Activated CD4-positive, alpha-beta T cell treated with anti-CD3 and anti-CD28 coated beads, Interleukin-2, amount 10 ng/mL, durations not matched to agents 7 days and 5 days (primary cell): ENCODE data around the gene RAB31. TPM values are rescaled to one million over a fixed set of nuclear protein-coding genes. Genes with fewer than 3 reads are reported as not detected.

Experiments
- CTCF ChIA-PET: fragments of 350-600 bp; sonication (Branson Sonifier 250); formaldehyde crosslinking; loops from one replicate; lab custom pipeline; 2021; ENCODE audit warnings: antibody characterized with exemption; lab: Charles Lee
- POLR2A ChIA-PET: fragments of 350-600 bp; sonication (Branson Sonifier 250); formaldehyde crosslinking; loops from one replicate; lab custom pipeline; 2021; ENCODE audit warnings: antibody characterized with exemption; lab: Charles Lee
- DNase-seq: peaks from one replicate; pipeline ENCODE4 v3.0.0-alpha.2; 2020
- H3K27ac Mint-ChIP-seq: one replicate; pipeline ENCODE4 v1.8.0; 2021; ENCODE audit warnings: mild to moderate bottlenecking, moderate library complexity, mixed read lengths
- H3K27me3 Mint-ChIP-seq: one replicate; pipeline ENCODE4 v1.8.0; 2021; ENCODE audit warnings: mixed read lengths
- H3K36me3 Mint-ChIP-seq: one replicate; pipeline ENCODE4 v1.8.0; 2021; ENCODE audit warnings: low read depth, mixed read lengths
- H3K4me1 Mint-ChIP-seq: one replicate; pipeline ENCODE4 v1.8.0; 2021; ENCODE audit warnings: mixed read lengths
- H3K4me3 Mint-ChIP-seq: one replicate; pipeline ENCODE4 v1.8.0; 2021; ENCODE audit warnings: mild to moderate bottlenecking, moderate library complexity, mixed read lengths
- H3K9me3 Mint-ChIP-seq: one replicate; pipeline ENCODE4 v1.8.0; 2021; ENCODE audit warnings: mixed read lengths
- total RNA-seq, 2 experiments: library from RNA; stranded (reverse); gene quantifications; one replicate each; pipeline ENCODE4 v1.2.3, GENCODE V29; 2021

RAB31 gene
- total RNA-seq, 2 experiments from 2014 or later = 0.92 to 1.3 TPM

- CTCF ChIA-PET = no interaction called here
- no peaks in the 10 kb centered on the region for H3K4me1 Mint-ChIP-seq
- peaks cover 3% of the 10 kb centered on the region for H3K27me3 Mint-ChIP-seq
- POLR2A ChIA-PET = no interaction called here
- DNase-seq = no peak
- no peaks in the 10 kb centered on the region for H3K36me3 Mint-ChIP-seq
- H3K9me3 Mint-ChIP-seq = no peaks in the 10 kb centered on the region
- H3K4me3 Mint-ChIP-seq = no peak overlapping the region
- no peak overlapping the region for H3K27ac Mint-ChIP-seq
Measured at GRCh38 chr18:9803698-9804516, 95.8 kb downstream of the RAB31 start.

GRCh38 chr18:9804517-9805104, 96.5 kb downstream of the RAB31 start:
- H3K27me3 Mint-ChIP-seq = peaks cover 3% of the 10 kb centered on the region
- POLR2A ChIA-PET = no interaction called here

GRCh38 chr18:9806905-9807304, 98.8 kb downstream of the RAB31 start:
- ChIA-PET CTCF (no interaction called here), POLR2A (no interaction called here)
- DNase-seq = no peak
- H3K9me3 Mint-ChIP-seq = no peaks in the 10 kb centered on the region
- H3K4me1 Mint-ChIP-seq = no peaks in the 10 kb centered on the region
- H3K36me3 Mint-ChIP-seq = no peaks in the 10 kb centered on the region
- peaks cover under 1% of the 10 kb centered on the region for H3K27me3 Mint-ChIP-seq
- no peak overlapping the region for H3K4me3 Mint-ChIP-seq
- H3K27ac Mint-ChIP-seq = no peak overlapping the region

More at GRCh38 chr18:9804517-9805104, 96.5 kb downstream of the RAB31 start:
- CTCF ChIA-PET = no interaction called here
- Mint-ChIP-seq H3K27ac (no peak overlapping the region), H3K9me3 (no peaks in the 10 kb centered on the region), H3K36me3 (no peaks in the 10 kb centered on the region), H3K4me1 (no peaks in the 10 kb centered on the region), H3K4me3 (no peak overlapping the region)
- no peak for DNase-seq

GRCh38 chr18:9808295-9809241, 100.5 kb downstream of the RAB31 start:
- Mint-ChIP-seq H3K4me1 (no peaks in the 10 kb centered on the region), H3K27ac (no peak overlapping the region), H3K36me3 (no peaks in the 10 kb centered on the region), H3K9me3 (no peaks in the 10 kb centered on the region), H3K27me3 (peaks cover 2% of the 10 kb centered on the region), H3K4me3 (no peak overlapping the region)
- POLR2A ChIA-PET = no interaction called here
- CTCF ChIA-PET = no interaction called here
- no peak for DNase-seq

- DNase-seq = no peak
- no peak overlapping the region for H3K4me3 Mint-ChIP-seq
- peaks cover 2% of the 10 kb centered on the region for H3K27me3 Mint-ChIP-seq
- no peak overlapping the region for H3K27ac Mint-ChIP-seq
- no peaks in the 10 kb centered on the region for H3K36me3 Mint-ChIP-seq
- POLR2A ChIA-PET = no interaction called here
- no peaks in the 10 kb centered on the region for H3K4me1 Mint-ChIP-seq
- H3K9me3 Mint-ChIP-seq = no peaks in the 10 kb centered on the region
- CTCF ChIA-PET = no interaction called here
Measured at GRCh38 chr18:9809697-9810096, 101.6 kb downstream of the RAB31 start.

DNA sequence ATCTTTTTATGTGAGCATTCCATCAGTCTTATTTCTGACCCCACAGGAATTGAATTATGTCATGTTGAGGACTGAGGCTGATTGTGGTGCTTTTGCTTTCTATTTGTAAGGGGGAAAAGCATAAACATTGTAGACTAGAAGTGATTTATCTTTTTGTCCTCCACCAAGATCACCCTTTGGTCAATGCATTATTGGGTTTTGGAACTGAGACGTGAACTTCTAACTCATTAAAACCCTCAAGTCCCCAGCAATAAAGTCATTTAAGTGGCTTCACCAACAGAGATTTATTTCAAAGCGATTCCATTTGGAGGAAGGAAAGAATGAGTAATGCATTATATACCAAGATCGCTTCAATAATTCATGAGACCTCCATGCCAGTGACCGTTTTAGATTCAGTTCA, 102.2 kb downstream of the RAB31 start:
- ChIA-PET CTCF (no interaction called here), POLR2A (no interaction called here)
- H3K27me3 Mint-ChIP-seq = peaks cover 2% of the 10 kb centered on the region
- H3K36me3 Mint-ChIP-seq = no peaks in the 10 kb centered on the region
- H3K9me3 Mint-ChIP-seq = no peaks in the 10 kb centered on the region
- no peak overlapping the region for H3K4me3 Mint-ChIP-seq
- no peak overlapping the region for H3K27ac Mint-ChIP-seq
- no peak for DNase-seq
- H3K4me1 Mint-ChIP-seq = no peaks in the 10 kb centered on the region

DNA sequence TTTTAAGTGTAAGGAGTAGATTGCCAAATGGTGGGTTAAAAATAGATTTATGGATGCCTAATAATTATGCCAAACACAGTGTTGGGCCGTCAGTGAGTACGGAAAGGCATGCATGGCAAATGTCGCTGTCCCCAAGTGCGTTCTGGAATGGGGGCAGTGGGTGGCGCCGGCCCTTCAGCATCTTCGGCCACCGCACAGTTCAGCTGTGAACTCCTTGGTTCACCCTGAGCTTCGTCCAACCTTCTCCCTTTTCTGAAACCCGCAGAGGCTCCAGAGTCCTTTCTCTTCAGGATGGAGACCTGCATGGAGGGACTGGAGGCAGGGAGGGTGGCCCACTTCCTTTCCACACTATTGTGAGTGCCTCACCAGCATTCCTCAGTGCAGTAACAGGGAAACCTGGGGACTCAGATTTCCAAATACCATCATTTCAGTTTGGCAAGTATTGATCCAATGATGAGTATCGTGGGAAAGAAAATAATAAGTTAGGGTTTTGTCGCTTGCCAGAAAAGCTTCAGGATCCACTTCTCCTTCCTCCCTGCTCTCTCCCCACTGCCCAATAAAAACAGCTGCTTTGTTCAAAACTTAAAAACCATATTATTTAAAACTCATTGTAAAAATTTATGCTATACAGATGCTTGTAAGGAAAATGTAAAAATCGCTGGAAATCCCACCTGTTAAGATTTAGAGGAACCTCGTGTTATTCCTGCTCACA, 103.0 kb downstream of the RAB31 start:
- Mint-ChIP-seq H3K27me3 (peaks cover 2% of the 10 kb centered on the region), H3K27ac (no peak overlapping the region), H3K9me3 (no peaks in the 10 kb centered on the region), H3K4me3 (no peak overlapping the region), H3K4me1 (no peaks in the 10 kb centered on the region), H3K36me3 (no peaks in the 10 kb centered on the region)
- DNase-seq = no peak
- POLR2A ChIA-PET = no interaction called here
- CTCF ChIA-PET = no interaction called here

DNA sequence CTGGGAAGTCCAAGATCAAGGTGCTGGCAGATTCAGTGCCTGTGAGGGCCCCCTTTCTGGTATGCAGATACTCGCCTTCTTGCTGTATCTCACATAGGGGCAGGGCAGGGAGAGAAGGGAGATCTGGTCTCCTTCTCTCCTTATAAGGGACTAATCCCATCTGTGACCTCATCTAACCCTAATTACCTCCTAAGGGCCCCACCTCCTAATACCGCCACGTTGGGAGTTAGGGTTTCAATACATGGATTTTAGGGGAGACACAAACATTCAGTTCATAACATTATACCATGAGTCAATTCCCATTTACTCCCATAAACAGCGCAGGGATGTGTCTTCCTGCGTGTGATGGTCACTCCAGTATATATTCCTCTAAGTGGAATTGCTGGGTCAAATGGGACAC, 103.9 kb downstream of the RAB31 start:
- H3K27me3 Mint-ChIP-seq = peaks cover 2% of the 10 kb centered on the region
- ChIA-PET POLR2A (no interaction called here), CTCF (no interaction called here)
- no peak for DNase-seq
- H3K4me3 Mint-ChIP-seq = no peak overlapping the region
- H3K27ac Mint-ChIP-seq = no peak overlapping the region
- H3K36me3 Mint-ChIP-seq = no peaks in the 10 kb centered on the region
- H3K4me1 Mint-ChIP-seq = no peaks in the 10 kb centered on the region
- H3K9me3 Mint-ChIP-seq = no peaks in the 10 kb centered on the region

GRCh38 chr18:9814431-9814830, 106.3 kb downstream of the RAB31 start:
- H3K4me1 Mint-ChIP-seq = no peaks in the 10 kb centered on the region
- peaks cover 11% of the 10 kb centered on the region for H3K27me3 Mint-ChIP-seq
- H3K36me3 Mint-ChIP-seq = no peaks in the 10 kb centered on the region
- CTCF ChIA-PET = no interaction called here
- no peak for DNase-seq
- no peak overlapping the region for H3K4me3 Mint-ChIP-seq
- no peak overlapping the region for H3K27ac Mint-ChIP-seq
- H3K9me3 Mint-ChIP-seq = no peaks in the 10 kb centered on the region
- POLR2A ChIA-PET = no interaction called here

- H3K36me3 Mint-ChIP-seq = no peaks in the 10 kb centered on the region
- no peak overlapping the region for H3K4me3 Mint-ChIP-seq
- no peaks in the 10 kb centered on the region for H3K4me1 Mint-ChIP-seq
- ChIA-PET CTCF (no interaction called here), POLR2A (no interaction called here)
- no peaks in the 10 kb centered on the region for H3K9me3 Mint-ChIP-seq
- DNase-seq = no peak
- peaks cover 16% of the 10 kb centered on the region for H3K27me3 Mint-ChIP-seq
- no peak overlapping the region for H3K27ac Mint-ChIP-seq
Measured at GRCh38 chr18:9817286-9817685, 109.2 kb downstream of the RAB31 start.

DNA sequence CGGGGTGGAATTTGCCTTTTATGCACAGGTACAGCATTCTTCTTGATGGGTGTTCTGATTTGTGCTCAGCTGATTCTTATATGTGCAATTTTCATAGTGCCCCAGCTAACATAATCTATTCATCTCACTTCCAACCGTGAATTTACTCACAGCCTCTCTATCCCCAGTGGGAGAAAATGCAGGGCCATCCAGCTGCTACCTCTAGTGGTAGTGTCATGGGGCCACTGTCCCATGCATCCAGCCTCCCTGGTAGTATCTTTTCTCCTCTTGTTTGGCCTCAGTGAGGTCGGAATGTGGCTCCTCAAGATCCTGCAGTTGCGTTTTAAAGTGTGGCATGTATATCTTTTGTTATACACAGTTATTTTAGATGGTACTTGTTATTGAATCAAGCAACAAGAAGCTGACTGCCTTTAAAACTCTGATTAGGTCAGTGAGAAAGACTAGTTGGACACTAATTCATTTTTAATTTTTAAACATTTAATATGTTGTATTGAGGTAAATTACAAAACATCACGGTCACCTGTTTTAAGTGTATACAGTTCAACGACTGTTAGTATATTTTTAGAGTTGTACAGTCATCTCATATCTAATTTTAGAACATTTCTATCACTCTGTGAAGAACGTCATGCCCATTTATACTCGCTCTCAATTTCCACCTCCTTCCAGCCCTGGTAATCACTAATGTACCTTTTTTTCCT, 109.8 kb downstream of the RAB31 start:
- no peaks in the 10 kb centered on the region for H3K4me1 Mint-ChIP-seq
- POLR2A ChIA-PET = no interaction called here
- CTCF ChIA-PET = no interaction called here
- peaks cover 16% of the 10 kb centered on the region for H3K27me3 Mint-ChIP-seq
- no peak overlapping the region for H3K4me3 Mint-ChIP-seq
- no peak overlapping the region for H3K27ac Mint-ChIP-seq
- no peaks in the 10 kb centered on the region for H3K36me3 Mint-ChIP-seq
- H3K9me3 Mint-ChIP-seq = no peaks in the 10 kb centered on the region
- no peak for DNase-seq

DNA sequence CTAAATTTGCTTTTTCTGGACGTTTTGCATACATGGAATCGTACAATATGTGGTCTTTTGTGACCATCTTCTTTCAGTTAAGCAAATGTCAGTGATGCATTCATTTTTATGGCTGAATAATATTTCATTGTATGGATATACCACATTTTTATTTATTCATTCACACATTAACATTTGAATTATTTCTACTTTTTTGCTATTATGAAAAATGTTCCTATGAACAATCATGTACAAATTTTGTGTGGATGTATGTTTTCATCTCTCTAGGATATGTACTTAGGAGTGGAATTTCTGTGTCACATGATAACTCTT, 110.3 kb downstream of the RAB31 start:
- ChIA-PET POLR2A (no interaction called here), CTCF (no interaction called here)
- Mint-ChIP-seq H3K36me3 (no peaks in the 10 kb centered on the region), H3K4me3 (no peak overlapping the region), H3K4me1 (no peaks in the 10 kb centered on the region), H3K9me3 (no peaks in the 10 kb centered on the region), H3K27me3 (peaks cover 14% of the 10 kb centered on the region), H3K27ac (no peak overlapping the region)
- no peak for DNase-seq
